Measurements from ENCODE around the gene ASAP3.
A peak's percentile ranks its signal among the peaks of the same experiment; 100 is the strongest.

The ASAP3 gene

DNA sequence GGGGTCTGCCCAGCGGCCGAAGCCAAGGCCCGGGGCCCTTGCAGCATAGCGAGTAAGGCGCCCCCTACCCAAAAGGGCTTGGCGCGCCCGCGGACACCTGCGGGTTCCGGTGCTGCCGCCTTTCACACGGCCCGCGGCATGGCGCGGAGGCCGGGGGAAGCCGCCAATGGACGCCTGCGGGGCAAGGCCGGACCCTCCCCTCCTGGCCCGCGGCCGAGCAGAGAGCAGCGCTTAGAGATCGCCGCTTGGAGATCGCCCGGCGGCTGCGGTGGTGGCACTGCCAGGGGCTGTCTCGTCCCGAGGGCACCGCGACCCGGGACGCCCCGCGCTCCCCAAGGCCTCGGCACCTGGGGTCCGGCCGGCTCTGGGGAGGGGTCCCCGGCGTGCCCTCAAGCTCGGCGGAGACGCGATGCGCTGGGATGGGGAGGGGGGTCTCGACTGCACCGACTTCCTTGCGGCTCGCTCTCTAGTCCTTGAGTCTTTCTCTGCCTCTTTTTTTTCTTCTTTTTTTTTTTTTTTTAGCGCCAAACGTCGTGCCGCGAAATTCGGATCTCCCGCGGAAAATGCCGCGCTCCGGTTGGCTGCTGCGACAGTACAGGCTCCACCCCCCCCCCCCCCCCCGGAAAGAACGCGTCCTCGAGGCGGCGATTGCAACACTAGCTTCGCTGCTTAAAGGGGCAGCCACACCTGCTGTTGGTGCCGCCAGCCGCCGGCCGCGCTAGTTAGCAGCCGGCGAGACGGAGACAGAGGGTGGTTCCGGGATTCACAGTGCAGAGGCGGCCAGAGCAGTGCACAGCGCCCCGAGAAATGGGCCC, 47.0 kb upstream of the ASAP3 start, which contains the start of gene E2F2:
E2F2 (minus strand) TSS at position 487 of the 815 bp plus-strand sequence; CDS start at position 47, 440 bp downstream.
- Histone ChIP-seq H3K27me3 (ENCODE audit: insufficient read depth, low read depth) (no peaks in the 10 kb centered on the region), H3K4me1 (ENCODE audit: low read depth, poor library complexity, severe bottlenecking) (peaks cover 76% of the 10 kb centered on the region), H3K36me3 (ENCODE audit: insufficient read depth) (no peaks in the 10 kb centered on the region), H4K20me1 (ENCODE audit: insufficient read depth) (no peaks in the 10 kb centered on the region), H3K4me3 (IDR thresholded peaks at IDR 0.05; ENCODE audit: insufficient read depth, low read depth, low read length) (peak within 1 kb of the TSS; percentile 27), H3K9ac (peak within 1 kb of the TSS; percentile 96), H3K27ac (peak within 1 kb of the TSS; percentile 87), H2AFZ (ENCODE audit: low read depth) (0 out of 2 replicates have a peak within 1 kb of the TSS, but pooled peaks have one; percentile 2), H3K79me2 (ENCODE audit: insufficient read depth, low read depth) (peaks cover 45% of the 10 kb centered on the region), H3K4me2 (peak within 1 kb of the TSS; percentile 98)
- TF ChIP-seq, protein P1, sequence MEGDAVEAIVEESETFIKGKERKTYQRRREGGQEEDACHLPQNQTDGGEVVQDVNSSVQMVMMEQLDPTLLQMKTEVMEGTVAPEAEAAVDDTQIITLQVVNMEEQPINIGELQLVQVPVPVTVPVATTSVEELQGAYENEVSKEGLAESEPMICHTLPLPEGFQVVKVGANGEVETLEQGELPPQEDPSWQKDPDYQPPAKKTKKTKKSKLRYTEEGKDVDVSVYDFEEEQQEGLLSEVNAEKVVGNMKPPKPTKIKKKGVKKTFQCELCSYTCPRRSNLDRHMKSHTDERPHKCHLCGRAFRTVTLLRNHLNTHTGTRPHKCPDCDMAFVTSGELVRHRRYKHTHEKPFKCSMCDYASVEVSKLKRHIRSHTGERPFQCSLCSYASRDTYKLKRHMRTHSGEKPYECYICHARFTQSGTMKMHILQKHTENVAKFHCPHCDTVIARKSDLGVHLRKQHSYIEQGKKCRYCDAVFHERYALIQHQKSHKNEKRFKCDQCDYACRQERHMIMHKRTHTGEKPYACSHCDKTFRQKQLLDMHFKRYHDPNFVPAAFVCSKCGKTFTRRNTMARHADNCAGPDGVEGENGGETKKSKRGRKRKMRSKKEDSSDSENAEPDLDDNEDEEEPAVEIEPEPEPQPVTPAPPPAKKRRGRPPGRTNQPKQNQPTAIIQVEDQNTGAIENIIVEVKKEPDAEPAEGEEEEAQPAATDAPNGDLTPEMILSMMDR (conservative IDR thresholded peaks at IDR 0.05; ENCODE audit: low read depth, low read length): no peak

DNA sequence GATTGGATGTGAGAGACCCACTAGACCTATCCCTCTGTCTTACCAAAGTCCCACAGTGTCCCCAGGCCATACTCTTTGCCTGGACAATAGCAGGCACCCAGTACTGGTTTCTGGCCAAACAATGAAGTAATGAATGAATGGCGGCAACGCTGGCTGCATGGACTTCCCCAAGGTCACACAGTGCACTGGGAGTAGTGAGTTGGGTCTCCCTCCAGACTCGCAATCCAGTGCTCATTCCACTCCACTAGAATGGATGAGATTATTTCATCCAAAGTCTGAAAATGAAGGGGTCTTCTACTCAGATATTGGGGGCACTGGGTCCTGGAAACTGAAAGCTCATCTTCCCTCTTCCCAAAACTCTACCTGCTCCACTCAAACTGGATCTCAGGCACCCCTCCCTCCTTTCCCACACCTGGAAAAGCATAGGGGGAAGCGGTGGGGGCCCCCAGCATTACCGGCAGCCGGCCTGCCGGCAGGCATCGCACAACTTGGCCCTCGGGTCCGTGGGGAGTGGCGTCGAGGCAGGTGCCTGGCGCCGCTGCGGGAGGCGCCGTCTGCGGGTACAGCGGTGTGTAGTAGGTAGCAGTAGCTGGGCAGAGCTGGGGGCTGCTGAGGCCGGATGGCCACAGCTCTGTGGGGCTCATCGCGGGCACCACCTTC, 46.2 kb upstream of the ASAP3 start:
- peak overlapping the region; percentile 98 for H3K4me2 ChIP-seq
- H3K36me3 ChIP-seq (ENCODE audit: insufficient read depth): no peaks in the 10 kb centered on the region
- H2AFZ ChIP-seq (ENCODE audit: low read depth): 0 out of 2 replicates have a peak overlapping the region, but pooled peaks have one; percentile 2
- TF ChIP-seq, protein P1 (conservative IDR thresholded peaks at IDR 0.05; ENCODE audit: low read depth, low read length): no peak
- peak overlapping the region; percentile 27 for H3K4me3 ChIP-seq (IDR thresholded peaks at IDR 0.05; ENCODE audit: insufficient read depth, low read depth, low read length)
- peak overlapping the region; percentile 96 for H3K9ac ChIP-seq
- peak overlapping the region; percentile 87 for H3K27ac ChIP-seq
- H3K4me1 ChIP-seq (ENCODE audit: low read depth, poor library complexity, severe bottlenecking): peaks cover 76% of the 10 kb centered on the region
- H4K20me1 ChIP-seq (ENCODE audit: insufficient read depth): no peaks in the 10 kb centered on the region
- peaks cover 45% of the 10 kb centered on the region for H3K79me2 ChIP-seq (ENCODE audit: insufficient read depth, low read depth)
- no peaks in the 10 kb centered on the region for H3K27me3 ChIP-seq (ENCODE audit: insufficient read depth, low read depth)

DNA sequence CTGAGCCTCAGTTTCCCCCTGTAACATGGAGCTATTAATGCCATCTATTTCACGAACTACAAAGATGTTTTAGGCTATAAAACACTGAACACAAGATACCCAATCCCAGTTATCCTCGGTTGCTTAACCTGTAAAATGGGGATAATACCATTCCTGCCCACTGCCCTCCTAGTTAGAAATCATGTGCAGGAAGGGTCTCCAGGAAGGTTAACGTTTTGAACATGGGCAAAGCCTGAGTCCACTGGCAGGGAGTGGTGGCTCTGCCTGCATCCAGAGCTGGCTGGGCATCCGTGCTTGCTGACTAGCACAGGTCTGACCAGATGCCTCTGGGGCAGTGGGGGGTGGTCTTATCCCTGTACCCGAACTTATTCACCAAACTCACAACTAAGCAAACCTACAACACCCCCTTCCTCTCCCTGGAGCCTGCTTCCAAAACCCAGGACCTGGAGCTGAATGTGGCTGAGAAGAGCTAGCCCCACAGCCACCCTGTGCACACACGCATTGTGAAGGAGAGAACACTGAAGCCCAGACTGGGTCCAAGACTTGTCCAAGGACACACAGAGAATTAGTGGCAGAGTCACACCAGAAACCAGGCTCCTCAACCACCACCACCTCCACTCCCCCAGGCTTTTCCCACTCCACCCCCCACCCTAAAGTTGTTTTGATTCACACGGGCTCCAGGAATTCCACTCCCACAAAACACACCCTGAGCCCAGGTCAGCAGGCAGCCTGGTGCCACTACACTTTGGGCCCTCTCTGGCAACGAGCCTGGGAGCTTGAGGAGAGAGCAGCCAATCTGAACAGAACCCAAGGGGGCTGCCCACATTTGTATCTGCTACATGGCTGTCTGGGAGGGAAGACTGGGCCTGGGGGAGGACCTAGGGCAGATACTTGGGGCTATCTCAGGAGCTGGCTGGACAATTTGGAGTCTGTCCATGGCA, 45.4 kb upstream of the ASAP3 start:
- H3K27ac ChIP-seq: peak overlapping the region; percentile 87
- peak overlapping the region; percentile 98 for H3K4me2 ChIP-seq
- H3K27me3 ChIP-seq (ENCODE audit: insufficient read depth, low read depth): no peaks in the 10 kb centered on the region
- no peaks in the 10 kb centered on the region for H4K20me1 ChIP-seq (ENCODE audit: insufficient read depth)
- H2AFZ ChIP-seq (ENCODE audit: low read depth): no peak overlapping the region
- TF ChIP-seq, protein P1 (conservative IDR thresholded peaks at IDR 0.05; ENCODE audit: low read depth, low read length): no peak
- H3K79me2 ChIP-seq (ENCODE audit: insufficient read depth, low read depth): peaks cover 50% of the 10 kb centered on the region
- H3K9ac ChIP-seq: peak overlapping the region; percentile 96
- no peaks in the 10 kb centered on the region for H3K36me3 ChIP-seq (ENCODE audit: insufficient read depth)
- peaks cover 74% of the 10 kb centered on the region for H3K4me1 ChIP-seq (ENCODE audit: low read depth, poor library complexity, severe bottlenecking)
- H3K4me3 ChIP-seq (IDR thresholded peaks at IDR 0.05; ENCODE audit: insufficient read depth, low read depth, low read length): peak overlapping the region; percentile 27

All from KMS-11 (cell line).